GM19025 (cell line): Measurements from ENCODE around the gene HTT.
"Not testable (repeated sequence)": the region's sequence is repeated elsewhere in the genome, so short reads cannot be mapped to it uniquely, and the experiment has no call there.

ENCODE experiments used
- ATAC-seq: cut with Tn5 transposase; IDR thresholded peaks from one replicate; pipeline ENCODE4 v1.9.1; 2021; ENCODE audit warnings: mild to moderate bottlenecking, low read depth, moderate library complexity; ENCODE audit not compliant: unreplicated experiment

HTT gene

DNA sequence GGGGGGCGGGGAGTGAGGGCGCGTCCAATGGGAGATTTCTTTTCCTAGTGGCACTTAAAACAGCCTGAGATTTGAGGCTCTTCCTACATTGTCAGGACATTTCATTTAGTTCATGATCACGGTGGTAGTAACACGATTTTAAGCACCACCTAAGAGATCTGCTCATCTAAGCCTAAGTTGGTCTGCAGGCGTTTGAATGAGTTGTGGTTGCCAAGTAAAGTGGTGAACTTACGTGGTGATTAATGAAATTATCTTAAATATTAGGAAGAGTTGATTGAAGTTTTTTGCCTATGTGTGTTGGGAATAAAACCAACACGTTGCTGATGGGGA, 1.1 kb downstream of the HTT start:
- no peak for ATAC-seq

DNA sequence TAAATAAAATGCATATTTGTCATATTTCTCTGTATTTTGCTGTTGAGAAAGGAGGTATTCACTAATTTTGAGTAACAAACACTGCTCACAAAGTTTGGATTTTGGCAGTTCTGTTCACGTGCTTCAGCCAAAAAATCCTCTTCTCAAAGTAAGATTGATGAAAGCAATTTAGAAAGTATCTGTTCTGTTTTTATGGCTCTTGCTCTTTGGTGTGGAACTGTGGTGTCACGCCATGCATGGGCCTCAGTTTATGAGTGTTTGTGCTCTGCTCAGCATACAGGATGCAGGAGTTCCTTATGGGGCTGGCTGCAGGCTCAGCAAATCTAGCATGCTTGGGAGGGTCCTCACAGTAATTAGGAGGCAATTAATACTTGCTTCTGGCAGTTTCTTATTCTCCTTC, 3.3 kb downstream of the HTT start:
- ATAC-seq: no peak

DNA sequence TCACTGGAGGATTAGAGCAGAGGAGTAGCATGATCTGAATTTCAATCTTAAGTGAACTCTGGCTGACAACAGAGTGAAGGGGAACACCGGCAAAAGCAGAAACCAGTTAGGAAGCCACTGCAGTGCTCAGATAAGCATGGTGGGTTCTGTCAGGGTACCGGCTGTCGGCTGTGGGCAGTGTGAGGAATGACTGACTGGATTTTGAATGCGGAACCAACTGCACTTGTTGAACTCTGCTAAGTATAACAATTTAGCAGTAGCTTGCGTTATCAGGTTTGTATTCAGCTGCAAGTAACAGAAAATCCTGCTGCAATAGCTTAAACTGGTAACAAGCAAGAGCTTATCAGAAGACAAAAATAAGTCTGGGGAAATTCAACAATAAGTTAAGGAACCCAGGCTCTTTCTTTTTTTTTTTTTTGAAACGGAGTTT, 5.2 kb downstream of the HTT start:
- ATAC-seq: no peak

DNA sequence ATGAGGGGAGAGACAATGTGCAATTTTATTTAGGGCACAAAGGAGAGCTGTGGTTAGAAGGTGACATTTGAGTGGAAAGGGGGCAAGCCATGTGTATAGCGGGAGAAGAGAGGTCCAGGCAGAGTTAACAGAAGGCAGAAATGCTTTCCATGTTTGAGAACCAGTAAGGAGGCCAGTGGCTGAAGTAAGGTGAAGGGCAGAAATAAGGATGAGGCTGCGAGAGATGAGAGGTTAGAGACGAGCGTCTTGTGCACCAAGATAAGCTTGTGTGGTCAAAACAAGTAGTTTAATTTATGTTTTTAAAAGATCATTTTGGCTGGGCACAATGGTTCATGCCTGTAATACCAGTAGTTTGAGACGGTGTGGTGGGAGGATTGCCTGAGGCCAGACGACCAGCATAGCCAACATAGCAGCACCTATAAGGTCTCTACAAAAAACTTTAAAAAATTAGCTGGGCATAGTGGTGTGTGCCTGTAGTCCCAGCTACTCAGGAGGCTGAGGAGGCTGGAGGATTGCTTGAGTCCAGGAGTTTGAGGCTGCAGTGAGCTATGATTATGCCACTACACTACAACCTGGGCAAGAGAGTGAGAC, 8.5 kb downstream of the HTT start:
- ATAC-seq: no peak

DNA sequence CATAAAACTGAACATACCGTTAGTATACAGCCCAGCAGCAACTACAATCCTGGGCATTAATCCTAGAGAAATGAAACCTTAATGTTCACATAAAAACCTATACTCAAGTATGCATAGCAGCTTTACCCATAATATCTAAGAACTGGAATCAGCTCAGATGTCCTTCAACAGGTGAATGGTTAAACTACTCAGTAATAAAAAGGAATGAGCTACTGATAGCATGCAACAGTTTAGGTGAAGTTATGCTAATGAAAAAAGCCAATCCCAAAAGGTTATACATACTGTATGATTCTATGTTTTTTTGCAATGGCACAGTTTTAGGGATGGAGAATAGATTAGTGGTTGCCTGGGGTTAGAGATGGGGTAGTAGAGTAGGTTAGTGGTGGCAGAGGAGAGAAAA, 9.3 kb downstream of the HTT start:
- no peak for ATAC-seq

DNA sequence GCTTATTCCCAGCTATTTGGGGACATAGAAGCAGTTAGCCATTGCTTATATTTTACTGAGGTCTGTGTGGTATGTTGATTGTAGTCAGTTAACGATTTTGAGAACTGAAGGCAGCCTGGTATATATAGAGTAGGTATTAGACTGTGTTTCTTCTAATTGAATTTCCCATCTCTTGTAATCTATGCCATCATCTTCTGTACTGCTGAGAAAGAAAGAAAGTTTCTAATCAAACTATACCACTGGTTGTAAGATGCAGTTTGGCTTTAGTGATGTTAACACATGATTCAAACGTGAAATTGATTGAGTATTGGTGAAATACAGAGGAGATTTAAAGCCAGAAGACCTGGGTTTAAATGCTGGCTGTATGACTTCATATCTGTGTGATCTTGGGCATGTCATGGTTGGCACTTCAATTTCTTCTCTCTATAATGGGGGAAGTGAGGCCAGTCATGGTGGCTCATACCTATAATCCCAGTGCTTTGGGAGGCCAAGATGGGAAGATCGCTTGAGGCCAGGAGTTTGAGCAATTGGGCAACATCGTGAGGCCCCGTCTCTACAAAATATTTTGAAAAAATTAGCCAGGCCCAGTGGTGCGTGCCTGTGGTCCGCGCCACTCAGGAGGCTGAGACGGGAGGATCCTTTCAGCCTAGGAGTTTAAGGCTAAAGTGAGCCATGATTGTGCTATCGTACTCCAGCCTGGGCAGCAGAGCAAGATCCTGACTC, 11.6 kb downstream of the HTT start:
- no peak for ATAC-seq

DNA sequence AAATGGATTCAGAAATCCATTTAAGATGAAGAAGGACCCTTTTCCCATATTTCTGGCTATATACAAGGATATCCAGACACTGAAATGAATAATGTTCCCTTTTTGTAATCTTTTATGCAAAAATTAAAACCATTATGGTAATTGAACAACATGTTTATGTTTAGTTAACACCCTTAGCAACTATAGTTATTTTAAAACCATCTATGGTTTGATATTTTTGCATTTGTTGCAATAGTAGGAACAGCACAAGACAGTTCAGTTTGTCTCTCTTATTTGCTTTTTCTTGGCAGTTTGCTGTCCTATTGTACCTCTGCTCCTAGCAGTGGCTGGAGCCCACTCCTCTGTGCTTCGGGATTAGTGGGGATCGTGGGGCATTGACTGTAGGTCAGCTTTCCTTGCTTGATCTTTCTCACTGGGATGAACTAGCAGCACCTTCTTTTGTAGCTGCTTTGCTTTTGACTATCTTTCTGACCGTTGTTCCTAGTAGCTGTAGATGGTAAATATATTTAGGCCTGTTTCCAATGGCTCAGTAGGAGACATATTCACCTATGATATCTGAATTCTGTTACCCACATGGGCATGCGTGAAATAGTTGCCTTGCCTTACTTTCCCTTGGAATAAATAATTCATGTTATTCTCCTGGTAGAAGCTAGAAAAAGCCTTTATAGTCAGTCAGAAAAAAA, 12.8 kb downstream of the HTT start:
- ATAC-seq: no peak

DNA sequence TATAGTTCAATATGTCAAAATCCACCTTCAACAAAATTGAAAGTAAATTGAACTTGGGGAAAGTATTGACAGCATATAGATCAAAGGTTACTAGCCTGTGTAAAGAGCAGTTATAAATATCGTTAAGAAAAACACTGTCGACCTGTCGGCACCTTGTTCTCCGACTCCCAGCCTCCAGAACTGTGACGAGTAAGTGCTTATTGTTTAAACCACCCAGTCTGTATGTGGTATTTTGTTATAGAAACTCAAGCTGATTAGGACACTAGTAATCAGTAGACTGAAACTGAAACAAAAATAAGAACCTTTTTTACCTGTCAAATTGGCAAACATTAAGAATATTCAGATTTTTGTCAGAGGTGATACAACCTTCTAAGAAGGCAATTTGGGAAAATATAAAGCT, 17.0 kb downstream of the HTT start:
- ATAC-seq: no peak

DNA sequence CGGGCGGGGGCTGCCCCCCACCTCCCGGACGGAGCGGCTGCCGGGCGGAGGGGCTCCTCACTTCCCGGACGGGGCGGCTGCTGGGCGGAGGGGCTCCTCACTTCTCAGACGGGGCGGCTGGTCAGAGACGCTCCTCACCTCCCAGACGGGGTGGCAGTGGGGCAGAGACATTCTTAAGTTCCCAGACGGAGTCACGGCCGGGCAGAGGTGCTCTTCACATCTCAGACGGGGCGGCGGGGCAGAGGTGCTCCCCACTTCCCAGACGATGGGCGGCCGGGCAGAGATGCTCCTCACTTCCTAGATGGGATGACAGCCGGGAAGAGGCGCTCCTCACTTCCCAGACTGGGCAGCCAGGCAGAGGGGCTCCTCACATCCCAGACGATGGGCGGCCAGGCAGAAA, 20.2 kb downstream of the HTT start:
- ATAC-seq: not testable (repeated sequence)

DNA sequence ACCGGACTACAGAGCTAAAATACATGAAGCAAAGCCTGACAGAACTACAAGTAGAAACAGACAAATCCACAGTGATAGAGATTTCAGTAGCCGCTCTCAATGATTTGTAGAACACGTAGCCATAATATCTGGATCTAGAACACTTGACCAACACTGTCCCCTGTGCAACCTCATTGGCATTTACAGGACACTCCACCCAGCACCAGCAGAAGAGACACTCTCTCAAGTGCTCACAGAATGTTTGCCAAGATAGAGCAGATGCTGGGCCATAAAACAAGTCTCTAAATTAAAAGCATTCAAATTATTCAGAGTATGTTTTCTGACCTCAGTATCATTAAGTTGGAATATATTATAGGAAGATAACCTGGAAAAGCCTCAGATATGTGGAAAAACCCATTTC, 21.7 kb downstream of the HTT start:
- ATAC-seq: no peak

DNA sequence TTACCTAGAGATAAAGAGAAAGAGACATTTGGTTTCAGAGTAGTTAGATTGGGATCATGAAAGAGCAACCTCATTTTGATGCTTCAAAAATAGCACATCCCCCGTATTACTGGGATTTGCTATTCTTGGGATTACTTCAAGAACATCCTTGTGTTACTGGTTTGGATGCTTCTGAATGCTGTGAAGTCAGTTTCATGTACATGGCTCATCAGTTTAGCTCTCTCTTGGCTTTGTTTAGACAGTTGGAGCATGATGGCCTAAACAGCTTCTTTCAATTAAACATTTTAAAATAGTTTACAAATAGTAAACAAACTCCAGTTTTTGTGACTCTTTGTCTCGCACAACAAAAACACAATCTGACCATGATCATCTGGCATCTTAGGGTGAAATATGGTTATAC, 23.9 kb downstream of the HTT start:
- no peak for ATAC-seq

DNA sequence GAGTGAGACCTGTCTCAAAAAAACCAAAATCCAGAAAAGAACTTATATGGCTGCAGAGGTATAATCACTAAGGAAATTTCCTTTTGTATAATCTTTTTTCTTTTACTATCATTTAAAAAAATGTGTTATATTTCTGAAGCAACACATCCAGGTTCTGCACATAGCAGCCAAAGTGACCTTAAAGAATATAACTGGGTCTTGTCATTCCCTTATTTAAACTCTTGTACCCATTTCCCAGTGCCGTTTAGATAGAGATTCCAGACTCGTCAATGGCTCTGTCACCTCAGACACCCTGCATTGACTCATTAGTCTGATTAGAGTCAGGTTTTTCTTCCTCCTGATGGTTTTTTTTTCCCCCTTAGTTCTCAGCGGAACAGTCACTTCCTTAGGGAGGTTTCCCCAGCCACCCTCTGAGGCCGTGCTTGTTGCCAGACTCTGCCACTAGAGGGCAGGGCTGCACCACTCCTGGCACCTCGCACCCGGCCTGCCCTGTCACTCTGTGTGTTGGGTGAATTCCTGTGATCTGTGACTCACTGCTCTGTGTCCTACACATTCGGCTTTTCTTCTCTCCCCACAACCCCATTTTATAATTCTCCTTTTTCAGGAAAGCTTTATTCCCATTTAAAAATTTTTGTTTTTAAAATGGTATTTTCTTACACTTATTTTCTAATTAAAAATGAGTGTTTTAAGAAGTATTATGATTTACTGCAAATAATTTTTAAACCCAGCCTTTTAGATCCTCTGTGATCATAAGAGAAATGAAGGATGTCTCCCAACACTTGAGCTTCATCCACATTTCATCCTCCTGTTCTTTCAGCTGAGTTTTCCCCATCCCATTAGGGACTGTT, 32.1 kb downstream of the HTT start:
- ATAC-seq: peak; percentile 94

DNA sequence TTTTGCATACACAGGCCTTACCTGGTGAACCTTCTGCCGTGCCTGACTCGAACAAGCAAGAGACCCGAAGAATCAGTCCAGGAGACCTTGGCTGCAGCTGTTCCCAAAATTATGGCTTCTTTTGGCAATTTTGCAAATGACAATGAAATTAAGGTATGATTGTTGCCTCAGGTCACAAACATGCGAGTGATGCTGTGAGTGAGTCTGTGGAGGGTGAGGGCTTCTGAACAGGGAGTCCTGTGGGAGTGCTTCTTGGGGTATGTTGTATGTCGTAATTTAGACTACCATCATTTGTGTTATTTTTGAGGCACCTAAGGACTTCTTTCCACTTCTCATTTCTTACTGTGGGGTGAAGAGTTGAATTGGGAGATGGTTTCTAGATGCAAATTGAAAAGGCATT, 32.8 kb downstream of the HTT start:
- no peak for ATAC-seq

DNA sequence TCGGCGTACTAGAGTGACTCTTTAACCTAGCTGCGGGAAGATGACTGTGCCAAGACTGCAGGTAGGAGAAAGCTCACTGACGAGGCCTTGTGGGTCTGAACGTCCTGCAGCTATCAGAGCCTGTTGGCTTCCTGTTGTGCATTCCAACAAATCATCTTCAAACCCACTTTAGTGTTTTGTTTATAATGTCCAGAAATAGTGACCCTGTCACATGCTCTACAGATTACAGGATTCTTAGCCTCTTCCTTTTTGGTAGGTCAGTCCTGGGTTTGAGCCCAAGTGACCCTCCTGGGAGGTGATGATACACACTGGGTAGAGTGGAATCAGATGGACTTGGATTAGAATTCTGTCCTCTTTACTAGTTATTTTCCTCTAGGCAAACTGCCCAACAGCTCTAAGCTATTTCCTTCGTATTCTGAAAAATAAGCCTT, 33.2 kb downstream of the HTT start:
- no peak for ATAC-seq

DNA sequence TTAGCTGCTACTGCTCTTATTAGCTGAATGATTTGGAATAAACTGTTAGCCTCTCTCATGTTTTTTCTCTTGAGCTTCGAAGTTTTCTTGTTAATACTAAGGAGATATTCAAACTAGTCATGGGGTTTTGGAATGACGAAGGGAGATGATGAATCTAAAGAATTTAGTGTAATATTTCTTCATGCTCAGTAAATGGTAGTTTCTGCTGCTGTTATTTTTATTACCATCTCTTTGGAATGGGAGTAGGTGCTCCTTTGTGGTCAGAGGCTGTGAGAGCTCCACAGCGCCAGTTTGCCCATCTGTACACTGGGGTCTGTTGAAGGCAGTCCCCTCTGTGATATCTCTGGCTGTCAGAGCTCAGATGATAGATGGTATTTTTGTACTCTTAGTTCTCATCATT, 33.7 kb downstream of the HTT start:
- ATAC-seq: no peak

DNA sequence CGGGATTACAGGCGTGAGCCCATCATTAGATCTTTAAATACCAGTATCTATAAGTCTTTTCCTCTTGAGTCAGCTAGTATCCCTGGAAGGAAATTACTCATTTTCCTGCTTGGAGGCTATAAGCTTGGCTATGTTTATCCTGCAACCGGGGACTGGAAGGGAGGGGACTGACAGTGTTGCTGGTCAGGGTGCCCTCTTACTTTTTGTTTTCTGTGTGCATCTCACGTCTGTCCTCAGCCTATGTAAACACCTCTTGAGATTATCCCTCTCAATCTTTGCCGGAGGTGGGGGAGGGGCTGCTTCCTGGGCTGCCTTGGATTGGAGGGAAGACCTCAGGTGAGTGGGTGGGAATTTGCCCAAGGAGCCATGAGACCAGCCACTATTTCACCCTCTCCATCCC, 37.0 kb downstream of the HTT start:
- no peak for ATAC-seq

DNA sequence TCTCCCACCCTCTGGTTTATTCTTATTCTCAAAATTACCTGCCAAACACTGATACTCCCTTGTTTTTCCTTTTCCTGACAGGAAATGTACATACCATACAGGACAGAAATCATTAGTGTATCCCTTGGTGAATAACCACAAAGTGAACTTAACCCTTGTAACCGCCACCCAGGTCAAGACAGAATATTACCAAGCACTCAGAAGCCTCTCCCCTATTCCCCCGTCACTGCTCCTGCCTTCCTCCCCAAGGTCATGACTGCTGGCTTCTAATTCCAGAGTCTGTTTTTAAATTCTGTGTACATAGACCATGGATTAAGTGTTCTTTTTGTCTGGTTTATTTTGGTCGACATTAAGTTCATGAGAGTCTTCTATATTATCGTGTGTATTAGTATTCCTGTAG, 37.7 kb downstream of the HTT start:
- ATAC-seq: no peak

DNA sequence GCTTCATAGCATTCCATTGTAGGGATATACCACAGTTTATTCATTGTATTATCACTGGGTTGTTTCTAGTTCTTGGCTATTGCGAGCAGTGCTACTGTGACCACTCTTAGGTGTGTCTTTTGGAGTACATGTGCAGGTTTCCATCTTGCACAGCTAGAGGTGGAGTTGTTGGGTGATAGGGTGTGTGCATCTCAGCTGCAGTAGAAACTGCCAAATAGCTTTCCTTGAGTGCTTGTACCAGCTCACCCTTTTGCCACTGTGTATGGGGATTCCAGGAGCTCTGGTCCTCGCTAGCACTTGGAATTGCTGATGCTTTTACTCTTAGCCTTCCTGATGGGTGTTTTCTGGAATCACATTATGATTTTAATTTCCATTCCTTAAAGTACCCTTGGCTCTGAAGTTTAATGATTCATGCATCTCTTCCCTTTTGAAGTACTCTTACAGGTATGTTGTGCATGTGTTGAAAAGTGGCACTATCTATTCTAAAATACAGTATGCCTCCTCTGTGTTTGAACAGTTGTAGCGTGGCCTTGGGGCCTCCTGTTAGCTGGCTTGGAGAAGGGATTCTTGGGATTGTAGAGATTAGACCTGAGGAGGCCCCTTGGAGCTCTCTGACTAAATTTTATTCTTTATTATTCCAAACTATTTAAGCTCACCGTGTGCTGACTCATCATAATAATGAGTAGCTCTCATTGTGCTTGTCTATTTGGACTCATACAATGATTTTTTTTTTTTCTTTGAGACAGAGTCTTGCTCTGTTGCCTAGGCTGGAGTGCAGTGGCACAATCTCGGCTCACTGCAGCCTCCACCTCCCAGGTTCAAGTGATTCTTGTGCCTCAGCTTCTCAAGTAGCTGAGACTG, 38.4 kb downstream of the HTT start:
- ATAC-seq: no peak

DNA sequence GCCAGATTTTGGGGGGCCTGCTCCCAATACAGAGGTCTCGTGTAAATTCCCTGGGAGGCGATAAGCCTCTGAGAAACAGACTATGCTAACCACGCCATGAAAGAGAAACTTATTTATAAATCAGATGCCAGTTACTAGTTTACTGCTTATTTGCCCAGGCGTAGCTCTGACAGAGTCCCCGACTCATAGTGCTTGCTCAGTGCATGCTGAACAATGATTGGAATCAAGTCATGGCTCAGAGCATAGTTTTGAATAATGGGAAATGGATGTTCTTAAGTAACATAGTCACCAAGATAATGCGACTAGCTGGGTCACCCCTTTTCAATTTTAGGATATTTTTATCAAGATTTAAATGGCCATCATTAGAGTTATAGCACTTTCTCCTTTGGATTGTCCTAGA, 39.9 kb downstream of the HTT start:
- ATAC-seq: no peak

DNA sequence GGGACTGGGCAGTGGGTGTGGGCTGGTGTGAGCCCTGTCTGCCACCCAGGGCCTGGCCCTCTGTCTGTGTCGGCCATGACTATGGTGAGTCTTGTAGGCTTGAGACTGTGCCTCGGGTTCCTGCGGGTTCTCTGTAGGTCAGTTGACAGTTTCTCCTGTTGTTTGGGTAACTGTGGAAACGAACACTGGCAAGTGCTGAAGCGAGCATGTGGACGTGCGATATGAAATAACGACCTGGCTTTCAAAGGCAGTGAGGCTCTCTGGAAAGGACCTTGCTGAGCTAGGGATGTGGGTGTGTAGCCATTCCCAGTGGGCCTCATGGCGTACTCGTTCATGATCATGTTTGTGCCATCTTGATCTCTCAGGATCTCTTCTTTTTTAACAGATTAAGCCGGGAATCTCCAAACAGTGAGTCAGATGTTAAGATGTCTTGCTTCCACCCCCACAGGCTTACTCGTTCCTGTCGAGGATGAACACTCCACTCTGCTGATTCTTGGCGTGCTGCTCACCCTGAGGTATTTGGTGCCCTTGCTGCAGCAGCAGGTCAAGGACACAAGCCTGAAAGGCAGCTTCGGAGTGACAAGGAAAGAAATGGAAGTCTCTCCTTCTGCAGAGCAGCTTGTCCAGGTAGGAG, 41.3 kb downstream of the HTT start:
- ATAC-seq: no peak
